Mucosa of rectum (tissue), 2 donors: ENCODE measurements around the gene OPRPN.

Experiments
- H3K27ac ChIP-seq, 2 donors: one replicate each; pipeline ENCODE4 v1.7.0; 2013; ENCODE audit warnings: inconsistent platforms in 2 of 2, low read depth in 2 of 2, low read length in 2 of 2
- H3K27me3 ChIP-seq, 2 donors: one replicate each; pipeline ENCODE4 v1.7.0; 2013; ENCODE audit warnings: low read length in 2 of 2; ENCODE audit not compliant: control insufficient read depth in 2 of 2, insufficient read depth in 2 of 2
- H3K36me3 ChIP-seq, 2 donors: one replicate each; pipeline ENCODE4 v1.7.0; 2013; ENCODE audit warnings: low read length in 2 of 2; ENCODE audit not compliant: control insufficient read depth in 2 of 2, insufficient read depth in 2 of 2
- H3K4me1 ChIP-seq, 2 donors: one replicate each; pipeline ENCODE4 v1.7.0; 2013; ENCODE audit warnings: low read length in 2 of 2, mild to moderate bottlenecking in 1 of 2; ENCODE audit not compliant: control insufficient read depth in 2 of 2, insufficient read depth in 2 of 2
- H3K4me3 ChIP-seq, 2 donors: one replicate each; pipeline ENCODE4 v1.7.0; 2013; ENCODE audit warnings: low read length in 2 of 2
- H3K9ac ChIP-seq, 2 donors: one replicate each; pipeline ENCODE4 v1.7.0; 2013; ENCODE audit warnings: low read length in 2 of 2, low read depth in 1 of 2, mild to moderate bottlenecking in 1 of 2
- H3K9me3 ChIP-seq, 2 donors: one replicate each; pipeline ENCODE4 v1.7.0; 2013; ENCODE audit warnings: low read length in 2 of 2; ENCODE audit not compliant: control insufficient read depth in 2 of 2
- donor health status: healthy.
- donor health status: Normal muscosa, but diverticular disease.

Gene OPRPN, protein sequence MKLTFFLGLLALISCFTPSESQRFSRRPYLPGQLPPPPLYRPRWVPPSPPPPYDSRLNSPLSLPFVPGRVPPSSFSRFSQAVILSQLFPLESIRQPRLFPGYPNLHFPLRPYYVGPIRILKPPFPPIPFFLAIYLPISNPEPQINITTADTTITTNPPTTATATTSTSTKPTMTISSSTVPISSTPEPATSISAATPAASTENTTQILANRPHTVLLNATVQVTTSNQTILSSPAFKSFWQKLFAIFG

DNA sequence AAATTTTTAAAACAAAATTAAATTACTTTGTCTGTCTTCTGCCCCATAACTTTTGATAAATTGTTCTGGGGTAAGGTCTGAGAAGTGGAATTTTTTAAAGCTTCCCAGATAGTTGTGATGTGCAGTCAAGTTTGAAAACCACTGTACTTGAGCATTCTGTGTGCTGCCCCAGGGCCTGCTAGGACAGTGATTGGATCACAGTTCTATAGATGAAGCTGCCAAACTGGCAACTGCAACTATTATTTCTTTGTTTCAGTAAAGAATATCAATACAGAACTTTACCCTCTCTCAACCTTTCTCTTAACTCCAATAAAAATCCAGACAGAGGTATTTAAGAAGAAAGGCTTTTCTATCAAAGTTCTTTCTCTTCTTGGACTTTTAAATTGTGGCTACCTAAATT is at the start of gene OPRPN:
Gene OPRPN, plus strand, starts transcription at position 361 of the 400 bp plus-strand sequence. CDS start 1,346 bp downstream, outside the sequence.
- H3K9ac ChIP-seq = no peak within 1 kb of the TSS
- no peak within 1 kb of the TSS for H3K4me3 ChIP-seq
- no peaks in the 10 kb centered on the region for H3K36me3 ChIP-seq
- H3K9me3 ChIP-seq = no peaks in the 10 kb centered on the region
- H3K27ac ChIP-seq = no peak within 1 kb of the TSS
- no peaks in the 10 kb centered on the region for H3K27me3 ChIP-seq
- H3K4me1 ChIP-seq = no peaks in the 10 kb centered on the region

DNA sequence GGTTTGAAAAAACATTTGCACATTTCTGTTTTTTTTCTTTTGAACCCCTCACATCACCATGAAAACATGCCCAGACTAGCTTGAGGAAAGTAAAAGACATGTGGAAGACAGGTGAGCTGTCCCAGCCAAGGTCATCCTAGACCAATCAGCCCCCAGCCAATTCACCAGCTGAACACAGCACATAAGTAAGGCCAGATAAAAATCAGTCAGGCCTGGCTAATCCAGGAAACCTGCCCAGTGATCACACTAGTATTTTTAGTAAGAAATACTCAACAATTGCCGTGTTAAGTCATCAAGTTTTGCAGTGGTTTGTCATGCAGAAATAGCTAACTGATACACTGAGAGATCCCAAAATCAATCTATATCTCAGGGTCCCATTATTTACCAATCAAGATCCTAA is 41.6 kb upstream of the OPRPN start:
- no peak overlapping the region for H3K27ac ChIP-seq
- H3K36me3 ChIP-seq = no peaks in the 10 kb centered on the region
- no peak overlapping the region for H3K9ac ChIP-seq
- H3K4me3 ChIP-seq = no peak overlapping the region
- H3K9me3 ChIP-seq = no peaks in the 10 kb centered on the region
- no peaks in the 10 kb centered on the region for H3K4me1 ChIP-seq
- H3K27me3 ChIP-seq = no peaks in the 10 kb centered on the region

DNA sequence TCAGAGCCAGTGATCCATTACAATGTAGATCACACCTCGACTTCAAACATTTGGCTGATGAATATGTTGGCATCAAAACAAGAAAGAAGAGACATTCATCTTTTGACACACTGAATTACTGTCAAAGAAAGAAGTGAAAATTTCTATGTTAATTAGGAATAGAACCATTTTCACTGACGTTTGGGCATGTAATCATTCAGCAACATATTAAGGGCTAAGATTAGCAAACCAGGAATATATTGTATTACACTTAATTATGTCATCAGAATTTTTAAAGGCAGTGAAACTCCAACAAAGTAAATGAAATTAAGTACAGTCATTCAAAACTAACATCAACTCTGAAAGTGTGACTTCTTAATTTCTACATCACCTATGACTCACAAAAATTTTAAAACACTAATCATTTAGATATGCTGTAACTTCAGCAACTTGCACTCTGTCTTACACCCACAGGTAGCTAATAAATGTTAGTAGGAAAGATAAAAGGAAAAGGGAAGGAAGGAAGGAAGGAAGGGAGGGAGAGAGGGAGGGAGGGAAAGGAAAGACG is 38.6 kb upstream of the OPRPN start:
- no peaks in the 10 kb centered on the region for H3K4me1 ChIP-seq
- no peak overlapping the region for H3K9ac ChIP-seq
- H3K36me3 ChIP-seq = no peaks in the 10 kb centered on the region
- H3K9me3 ChIP-seq = no peaks in the 10 kb centered on the region
- no peaks in the 10 kb centered on the region for H3K27me3 ChIP-seq
- no peak overlapping the region for H3K27ac ChIP-seq
- no peak overlapping the region for H3K4me3 ChIP-seq

DNA sequence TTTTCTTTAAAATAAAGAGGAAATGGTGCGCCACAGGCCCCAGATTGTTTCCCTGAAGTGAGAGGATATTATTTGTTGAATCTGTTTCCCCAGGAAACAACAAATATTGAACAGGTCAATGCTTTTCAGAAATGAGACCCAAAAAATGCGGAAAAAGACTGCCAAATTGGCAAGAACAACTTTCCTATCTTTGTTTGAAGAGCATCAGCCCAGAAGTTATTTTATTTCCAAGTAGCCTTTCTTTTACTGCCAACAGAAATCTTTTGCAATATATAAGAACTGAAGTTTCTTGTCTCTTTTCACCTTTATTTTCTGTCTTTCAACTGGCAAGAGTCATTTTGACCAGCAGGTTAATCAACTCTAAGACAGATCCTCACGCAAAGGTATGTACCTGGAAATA is 37.3 kb upstream of the OPRPN start, which contains the start of gene SMR3A:
Gene SMR3A, plus strand, starts transcription at position 301 of the 400 bp plus-strand sequence. CDS start 1,356 bp downstream, outside the sequence.
- Histone ChIP-seq H3K4me3 (no peak within 1 kb of the TSS), H3K36me3 (no peaks in the 10 kb centered on the region)

DNA sequence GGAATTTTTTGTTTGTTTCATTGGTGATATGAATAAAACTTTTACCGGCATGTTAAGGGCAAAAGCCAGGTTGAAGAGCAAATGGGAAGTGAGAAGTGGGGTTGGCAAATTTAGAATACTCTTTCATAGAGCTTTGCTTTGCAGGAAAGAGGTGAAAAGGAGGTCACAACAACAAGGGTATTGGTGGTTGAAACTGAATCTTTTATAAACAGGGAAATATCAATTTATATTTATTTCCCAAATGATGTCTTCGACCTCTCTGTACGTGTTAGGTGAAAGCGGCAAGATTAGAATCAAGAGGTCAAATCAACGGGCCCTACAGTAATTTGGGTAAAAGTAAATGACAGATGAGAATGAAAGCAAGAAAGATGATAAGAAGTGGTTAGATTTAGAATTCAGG is 33.7 kb upstream of the OPRPN start:
- Histone ChIP-seq H3K36me3 (no peaks in the 10 kb centered on the region), H3K9me3 (no peaks in the 10 kb centered on the region), H3K4me3 (no peak overlapping the region), H3K4me1 (no peaks in the 10 kb centered on the region), H3K27ac (no peak overlapping the region), H3K27me3 (no peaks in the 10 kb centered on the region), H3K9ac (no peak overlapping the region)

More for the DNA sequence above, 37.3 kb upstream of the OPRPN start, which contains the start of gene SMR3A:
- Histone ChIP-seq H3K27me3 (no peaks in the 10 kb centered on the region), H3K9ac (no peak within 1 kb of the TSS), H3K27ac (no peak within 1 kb of the TSS), H3K9me3 (no peaks in the 10 kb centered on the region), H3K4me1 (no peaks in the 10 kb centered on the region)

DNA sequence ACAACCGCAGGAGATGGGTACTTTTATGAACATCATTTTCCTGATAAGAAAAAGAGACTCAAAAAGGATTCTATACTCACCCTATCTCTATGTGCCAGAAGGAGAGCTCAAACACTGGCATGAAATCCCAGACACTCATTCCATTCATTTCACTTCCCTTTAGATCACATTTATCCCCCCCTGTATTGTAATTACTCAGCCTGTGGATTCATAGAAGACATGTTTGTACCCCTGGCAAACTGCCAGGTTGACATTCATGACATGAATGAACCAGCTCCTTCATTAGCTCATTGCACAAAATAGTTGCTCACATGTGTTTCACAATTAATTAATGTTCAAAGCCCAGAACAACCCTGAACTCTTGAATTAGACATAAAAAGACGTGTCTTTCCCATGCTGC is 32.3 kb upstream of the OPRPN start:
- Histone ChIP-seq H3K27me3 (no peaks in the 10 kb centered on the region), H3K9me3 (no peaks in the 10 kb centered on the region), H3K36me3 (no peaks in the 10 kb centered on the region), H3K4me1 (no peaks in the 10 kb centered on the region), H3K27ac (no peak overlapping the region), H3K9ac (no peak overlapping the region), H3K4me3 (no peak overlapping the region)

DNA sequence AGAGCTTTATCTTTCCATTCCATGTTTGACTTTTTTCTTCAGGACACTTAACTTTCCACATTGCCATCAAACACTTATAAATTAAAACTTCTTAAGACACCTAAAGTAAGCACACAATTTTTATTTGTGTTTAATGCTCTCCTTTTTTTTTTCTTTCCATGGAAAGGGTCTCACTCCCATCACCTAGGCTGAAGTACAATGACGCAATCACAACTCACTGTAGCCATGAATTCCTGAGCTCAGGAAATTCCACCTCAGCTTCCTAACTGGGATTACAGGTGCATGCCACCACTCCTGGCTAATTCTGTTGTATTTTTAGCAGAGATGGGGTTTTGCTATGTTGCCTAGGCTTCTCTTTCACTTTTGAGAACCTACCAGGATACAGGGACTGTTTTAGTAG is 29.9 kb upstream of the OPRPN start:
- Histone ChIP-seq H3K9me3 (no peaks in the 10 kb centered on the region), H3K36me3 (no peaks in the 10 kb centered on the region), H3K27me3 (no peaks in the 10 kb centered on the region), H3K4me3 (no peak overlapping the region), H3K27ac (no peak overlapping the region), H3K9ac (no peak overlapping the region), H3K4me1 (no peaks in the 10 kb centered on the region)

DNA sequence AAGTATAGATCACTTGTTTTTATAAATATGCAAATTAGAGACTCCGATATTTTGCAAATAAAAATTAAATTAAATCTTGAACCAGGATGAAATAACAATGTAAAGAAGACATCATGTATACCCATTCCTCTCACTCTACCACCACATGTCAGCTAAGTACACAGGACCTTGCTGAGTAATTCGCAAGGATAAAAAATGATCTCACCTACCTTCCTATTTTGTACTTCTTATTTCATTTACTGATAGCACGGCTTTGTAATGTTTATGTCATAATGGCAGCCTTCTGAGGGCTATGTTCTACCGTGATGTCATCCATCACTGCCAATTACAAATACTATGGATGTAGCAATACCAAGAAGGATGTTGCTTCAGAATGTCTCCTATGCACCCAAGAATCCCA is 25.8 kb upstream of the OPRPN start:
- Histone ChIP-seq H3K4me3 (no peak overlapping the region), H3K27me3 (no peaks in the 10 kb centered on the region), H3K9ac (no peak overlapping the region), H3K9me3 (no peaks in the 10 kb centered on the region), H3K27ac (no peak overlapping the region), H3K36me3 (no peaks in the 10 kb centered on the region), H3K4me1 (no peaks in the 10 kb centered on the region)

DNA sequence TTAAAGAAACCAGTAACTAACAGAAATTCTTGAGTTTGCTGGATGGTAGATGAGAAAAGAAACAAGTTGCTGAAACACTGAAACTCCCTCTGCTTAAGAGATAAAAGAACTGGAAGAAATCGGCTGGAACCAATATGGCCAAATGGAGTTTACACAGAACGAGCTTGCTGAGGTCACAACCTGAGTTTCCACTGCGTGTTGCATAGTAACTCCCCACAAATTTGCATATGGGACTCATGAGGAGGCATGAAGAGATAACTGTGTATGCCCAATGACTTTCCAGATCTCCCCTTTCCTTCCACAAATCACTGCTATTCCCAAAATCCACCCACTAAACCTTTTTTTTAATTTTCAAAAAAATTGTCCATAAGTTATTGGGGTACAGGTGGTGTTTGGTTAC is 25.0 kb upstream of the OPRPN start:
- no peaks in the 10 kb centered on the region for H3K9me3 ChIP-seq
- H3K4me1 ChIP-seq = no peaks in the 10 kb centered on the region
- H3K36me3 ChIP-seq = no peaks in the 10 kb centered on the region
- no peak overlapping the region for H3K9ac ChIP-seq
- no peak overlapping the region for H3K27ac ChIP-seq
- H3K27me3 ChIP-seq = no peaks in the 10 kb centered on the region
- H3K4me3 ChIP-seq = no peak overlapping the region

DNA sequence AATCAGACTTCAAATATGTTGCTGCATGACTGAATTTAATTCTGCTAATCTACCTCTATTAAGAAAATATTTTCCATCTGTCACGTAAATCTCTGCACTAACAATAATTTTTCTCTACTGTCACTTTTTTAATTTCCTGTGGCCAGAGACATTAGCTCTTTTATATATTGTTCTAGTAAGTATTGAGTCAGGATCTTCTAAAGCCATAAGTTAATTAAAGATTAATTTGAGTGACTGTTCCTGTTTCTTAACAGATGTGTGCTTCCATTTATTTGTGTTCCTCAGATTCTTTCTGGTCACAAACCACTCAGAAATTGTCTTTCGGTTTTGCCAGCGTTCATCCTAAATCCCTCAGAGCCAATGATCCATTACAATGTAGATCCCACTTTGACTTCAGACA is 17.2 kb upstream of the OPRPN start:
- Histone ChIP-seq H3K27me3 (no peaks in the 10 kb centered on the region), H3K4me3 (no peak overlapping the region), H3K9ac (no peak overlapping the region), H3K9me3 (no peaks in the 10 kb centered on the region), H3K36me3 (no peaks in the 10 kb centered on the region), H3K4me1 (no peaks in the 10 kb centered on the region), H3K27ac (no peak overlapping the region)
